SK-N-SH (cell line): ENCODE data around the gene ZNF486. TPM values are rescaled to one million over a fixed set of nuclear protein-coding genes. Genes with fewer than 3 reads are reported as not detected.

Experiments used
- CTCF ChIA-PET: fragments of 300-600, 350-600 bp; formaldehyde crosslinking; extraction: SDS; loops from one replicate; lab custom pipeline; 2021; lab: Yijun Ruan, JAX
- POLR2A ChIA-PET: fragments of 350-600 bp; sonication (Branson Sonifier 250); formaldehyde crosslinking; extraction: SDS; loops from one replicate; lab custom pipeline; 2020; ENCODE audit warnings: antibody characterized with exemption, inconsistent platforms; lab: Yijun Ruan, JAX
- DNase-seq: peaks from one replicate; pipeline ENCODE4 v3.0.0; 2012
- H2AFZ ChIP-seq: fragments of 200-600 bp; sonication (generic); 2 replicates; pipeline ENCODE4 v1.8.1; 2016; ENCODE audit warnings: antibody characterized with exemption, mild to moderate bottlenecking, low read depth
- H3F3A ChIP-seq: fragments of 200-600 bp; sonication (generic); replicated peaks from 2 replicates; pipeline ENCODE3; 2016; ENCODE audit warnings: antibody characterized with exemption, mild to moderate bottlenecking; ENCODE audit not compliant: insufficient read depth
- H3K27ac ChIP-seq, 2 experiments: fragments of 200-500 bp in 1 of 2; fragments of 200-600 bp in 1 of 2; sonication (Bioruptor generic) in 1 of 2; sonication (generic), shearing (Covaris generic) in 1 of 2; 2 replicates each; pipeline versions ENCODE4 v1.5.1 to v1.6.1; 2014 to 2016; ENCODE audit warnings: low read depth in 2 of 2, inconsistent platforms in 1 of 2, low read length in 1 of 2, mild to moderate bottlenecking in 1 of 2, mixed read lengths in 1 of 2
- H3K27me3 ChIP-seq: fragments of 200-600 bp; sonication (generic), shearing (Covaris generic); 2 replicates; pipeline ENCODE4 v1.6.1; 2016; ENCODE audit warnings: mixed run types; ENCODE audit not compliant: insufficient read depth
- H3K36me3 ChIP-seq, 2 experiments: fragments of 200-500 bp in 1 of 2; fragments of 200-600 bp in 1 of 2; sonication (Bioruptor generic) in 1 of 2; sonication (generic) in 1 of 2; replicated peaks in 1 of 2; 2 replicates each; pipeline versions ENCODE3 to v1.5.1; 2014 to 2016; ENCODE audit warnings: low read length in 1 of 2, mild to moderate bottlenecking in 1 of 2; ENCODE audit not compliant: insufficient read depth in 2 of 2, control insufficient read depth in 1 of 2
- H3K4me1 ChIP-seq, 2 experiments: fragments of 200-500 bp in 1 of 2; fragments of 200-600 bp in 1 of 2; sonication (Bioruptor generic) in 1 of 2; sonication (generic), shearing (Covaris generic) in 1 of 2; 2 replicates each; pipeline versions ENCODE4 v1.5.1 to v1.6.1; 2014 to 2016; ENCODE audit warnings: low read depth in 1 of 2, low read length in 1 of 2, mixed run types in 1 of 2; ENCODE audit not compliant: insufficient read depth in 2 of 2, control insufficient read depth in 1 of 2
- H3K4me2 ChIP-seq: fragments of 200-600 bp; sonication (generic), shearing (Covaris generic); 2 replicates; pipeline ENCODE4 v1.6.1; 2017; ENCODE audit warnings: mixed run types
- H3K4me3 ChIP-seq, 2 experiments: fragments of 200-500 bp in 1 of 2; fragments of 200-600 bp in 1 of 2; sonication (Bioruptor generic) in 1 of 2; sonication (generic), shearing (Covaris generic) in 1 of 2; 2 replicates each; pipeline versions ENCODE4 v1.5.1 to v1.8.1; 2014 to 2016; ENCODE audit warnings: low read depth in 2 of 2, inconsistent platforms in 1 of 2, low read length in 1 of 2, mild to moderate bottlenecking in 1 of 2, mixed read lengths in 1 of 2, moderate library complexity in 1 of 2
- H3K79me2 ChIP-seq: fragments of 200-600 bp; sonication (generic); 2 replicates; pipeline ENCODE4 v1.8.1; 2017; ENCODE audit warnings: mild to moderate bottlenecking; ENCODE audit not compliant: insufficient read depth
- H3K9ac ChIP-seq: fragments of 200-600 bp; sonication (generic); 2 replicates; pipeline ENCODE4 v1.6.1; 2017; ENCODE audit warnings: mixed run types
- H3K9me2 ChIP-seq: fragments of 200-600 bp; sonication (generic); 2 replicates; pipeline ENCODE4 v1.6.1; 2017; ENCODE audit warnings: mixed run types
- H3K9me3 ChIP-seq: fragments of 200-600 bp; sonication (generic); 2 replicates; pipeline ENCODE4 v1.6.1; 2017; ENCODE audit warnings: mixed run types, mild to moderate bottlenecking, moderate library complexity
- H4K20me1 ChIP-seq: fragments of 200-600 bp; sonication (generic); 2 replicates; pipeline ENCODE4 v1.6.1; 2017; ENCODE audit warnings: mild to moderate bottlenecking, mixed run types; ENCODE audit not compliant: insufficient read depth
- CHD2 ChIP-seq: fragments of 150-350 bp; IDR thresholded peaks from 2 replicates; pipeline ENCODE4 v1.6.1; 2018; ENCODE audit warnings: low read length; ENCODE audit not compliant: partially characterized antibody
- CTCF ChIP-seq: fragments of 200-600 bp; sonication (generic); IDR thresholded peaks from 2 replicates; pipeline ENCODE4 v1.6.1; 2017; ENCODE audit warnings: antibody characterized with exemption, mild to moderate bottlenecking, moderate library complexity
- EZH2phosphoT487 ChIP-seq: fragments of 200-600 bp; sonication (generic); IDR thresholded peaks from 2 replicates; pipeline ENCODE4 v1.6.1; 2017; ENCODE audit warnings: low read depth, mixed run types, mild to moderate bottlenecking, antibody characterized with exemption, moderate library complexity, borderline replicate concordance
- GABPA ChIP-seq: IDR thresholded peaks from 2 replicates; pipeline ENCODE4 v1.4.0; 2012; ENCODE audit warnings: low read depth, mild to moderate bottlenecking
- GATA2 ChIP-seq: sonication (generic); formaldehyde crosslinking; IDR thresholded peaks from 2 replicates; pipeline ENCODE4 v1.5.0; 2020; ENCODE audit warnings: mild to moderate bottlenecking, missing genetic modification reagents
- IRF3 ChIP-seq: fragments of 150-350 bp; IDR thresholded peaks from 2 replicates; pipeline ENCODE4 v1.6.1; 2016; ENCODE audit warnings: mild to moderate bottlenecking, low read depth, low read length
- MAX ChIP-seq: IDR thresholded peaks from 2 replicates; pipeline ENCODE4 v1.4.0; 2012; ENCODE audit warnings: low read depth
- MXI1 ChIP-seq: IDR thresholded peaks from 2 replicates; pipeline ENCODE4 v1.6.1; 2012; ENCODE audit warnings: mild to moderate bottlenecking, low read depth, low read length, improper control_type of control experiment
- NFIC ChIP-seq: IDR thresholded peaks from 2 replicates; pipeline ENCODE4 v1.4.0; 2012; ENCODE audit warnings: borderline replicate concordance
- PBX3 ChIP-seq: IDR thresholded peaks from 2 replicates; pipeline ENCODE4; 2012
- POLR2AphosphoS5 ChIP-seq: IDR thresholded peaks from 2 replicates; pipeline ENCODE4 v1.6.1; 2012; ENCODE audit warnings: low read depth, low read length
- RAD21 ChIP-seq: IDR thresholded peaks from 2 replicates; pipeline ENCODE4 v1.6.1; 2012; ENCODE audit warnings: mild to moderate bottlenecking, low read length
- REST ChIP-seq: IDR thresholded peaks from 2 replicates; pipeline ENCODE4 v1.6.1; 2012; ENCODE audit warnings: mild to moderate bottlenecking, low read depth, low read length, moderate library complexity
- RFX5 ChIP-seq: IDR thresholded peaks from 2 replicates; pipeline ENCODE4 v1.6.1; 2012; ENCODE audit warnings: mild to moderate bottlenecking, improper control_type of control experiment, low read length
- SIN3A ChIP-seq: IDR thresholded peaks from 2 replicates; pipeline ENCODE4 v1.6.1; 2012; ENCODE audit warnings: low read depth, mild to moderate bottlenecking, low read length, moderate library complexity, borderline replicate concordance
- TAF1 ChIP-seq: IDR thresholded peaks from 2 replicates; pipeline ENCODE4 v1.6.1; 2012; ENCODE audit warnings: low read depth, mild to moderate bottlenecking, low read length, moderate library complexity, borderline replicate concordance
- TEAD4 ChIP-seq: IDR thresholded peaks from 2 replicates; pipeline ENCODE4 v1.4.0; 2012; ENCODE audit warnings: mild to moderate bottlenecking, borderline replicate concordance; ENCODE audit not compliant: insufficient read depth
- YY1 ChIP-seq: IDR thresholded peaks from 2 replicates; pipeline ENCODE4 v1.4.0; 2012; ENCODE audit warnings: low read depth, mild to moderate bottlenecking
- WGBS: methylation state at CpG from one replicate; pipeline ENCODE4 v1.1.6; 2017; ENCODE audit warnings: low lambda C conversion rate; 5-methylcytosine and 5-hydroxymethylcytosine counted together
- polyA plus RNA-seq, 3 experiments: library from polyadenylated mRNA; depleted of rRNA; stranded (reverse); fragments of >200 nt; gene quantifications; 2 replicates each; pipeline ENCODE4 v1.2.3, GENCODE V29; 2012

Gene ZNF486
- polyA plus RNA-seq, 1 of the 3 experiments (the other 2 are of a cell fraction), result 2.0 TPM

- peak overlapping the region; percentile 56 for H3K9ac ChIP-seq
- ChIA-PET CTCF (interaction anchor here (0.6 to 3.5 kb wide), 6 partner anchors 9 to 491 kb away, joined by 3 to 12 read pairs (median 8); no protein-coding TSS in a partner anchor), POLR2A (interaction anchor here (0.5 to 1.6 kb wide), 12 partner anchors 10 to 1091 kb away, joined by 3 to 12 read pairs (median 3); partner anchors contain the start of genes ZNF682, ZNF708 and ZNF737)
- no peaks in the 10 kb centered on the region for H3K9me3 ChIP-seq
- peak overlapping the region; percentile 68 to 79 for H3K4me3 ChIP-seq
- peak; percentile 61; the same call in 1 of the 2 replicates for TF ChIP-seq MAX
- peak; percentile 35; the same call in 1 of the 2 replicates for TF ChIP-seq TAF1
- TF ChIP-seq NFIC, result no peak
- TF ChIP-seq RAD21, result peak; percentile 45; the same call in 1 of the 2 replicates
- TF ChIP-seq POLR2AphosphoS5, result peak; percentile 64; the same call in 1 of the 2 replicates
- TF ChIP-seq MXI1, result peak; percentile 82
- peak; percentile 53 for TF ChIP-seq CHD2
- peak; percentile 91 for TF ChIP-seq PBX3
- 0 out of 2 replicates have a peak, but pooled peaks have one; percentile 26 for TF ChIP-seq GATA2 (CRISPR knock-in tag)
- peak; percentile 54; the same call in 1 of the 2 replicates for TF ChIP-seq IRF3
- no peak for TF ChIP-seq TEAD4
- TF ChIP-seq CTCF, result no peak
- TF ChIP-seq YY1, result peak; percentile 67; the same call in 1 of the 2 replicates
- peak; percentile 62; the same call in 1 of the 2 replicates for TF ChIP-seq SIN3A
- no peak for TF ChIP-seq REST
- TF ChIP-seq RFX5, result peak; percentile 72
- TF ChIP-seq EZH2phosphoT487, result no peak
- no peak for TF ChIP-seq GABPA
- no peaks in the 10 kb centered on the region for H3K9me2 ChIP-seq
- peaks cover 3% of the 10 kb centered on the region; the same call in 1 of the 2 replicates for H3K79me2 ChIP-seq
- H3K27me3 ChIP-seq, result no peaks in the 10 kb centered on the region
- H3K4me1 ChIP-seq, result peaks cover 0 to 3% of the 10 kb centered on the region in 2 experiments; a peak in 1 of 4 replicates
- WGBS, result 9% methylated on average over 27 of the region's 36 CpGs
- peak overlapping the region; percentile 79 for H2AFZ ChIP-seq
- peak overlapping the region in 1 of 2 experiments; percentile 56; a peak in 2 of 4 replicates for H3K27ac ChIP-seq
- peak; percentile 80 for DNase-seq
- H3K36me3 ChIP-seq, result peaks cover 0 to 8% of the 10 kb centered on the region in 2 experiments
- H3F3A ChIP-seq, result no peaks in the 10 kb centered on the region
- H3K4me2 ChIP-seq, result peak overlapping the region; percentile 70
- H4K20me1 ChIP-seq, result no peaks in the 10 kb centered on the region
These were observed 71.0 kb downstream of the ZNF486 start for GRCh38 chr19:20237773-20238623.
